HEK293T (cell line): ENCODE results near the gene TNPO3.
"Not testable (repeated sequence)": the region's sequence is repeated elsewhere in the genome, so short reads cannot be mapped to it uniquely, and the experiment has no call there.

ENCODE experiments used
- ARNT ChIP-seq: fragments of 450-650 bp; IDR thresholded peaks from 2 replicates; pipeline ENCODE4 v1.6.1; 2017; ENCODE audit warnings: mild to moderate bottlenecking
- BHLHE40 ChIP-seq: fragments of 450-650 bp; IDR thresholded peaks from 2 replicates; pipeline ENCODE4 v1.6.1; 2016; ENCODE audit warnings: mild to moderate bottlenecking, moderate library complexity, borderline replicate concordance
- ELF4 ChIP-seq: fragments of 450-650 bp; IDR thresholded peaks from 2 replicates; pipeline ENCODE4 v1.6.1; 2017; ENCODE audit warnings: antibody characterized with exemption
- FOXA1 ChIP-seq: fragments of 450-650 bp; IDR thresholded peaks from 2 replicates; pipeline ENCODE4 v1.6.1; 2016; ENCODE audit warnings: mild to moderate bottlenecking
- FOXK2 ChIP-seq: fragments of 450-650 bp; IDR thresholded peaks from 2 replicates; pipeline ENCODE4 v1.6.1; 2016; ENCODE audit warnings: mild to moderate bottlenecking
- FOXM1 ChIP-seq: fragments of 450-650 bp; IDR thresholded peaks from 2 replicates; pipeline ENCODE4 v1.6.1; 2017; ENCODE audit warnings: mild to moderate bottlenecking, borderline replicate concordance
- HDGF ChIP-seq: fragments of 450-650 bp; IDR thresholded peaks from 2 replicates; pipeline ENCODE4 v1.6.1; 2017; ENCODE audit warnings: antibody characterized with exemption, borderline replicate concordance
- LEF1 ChIP-seq: fragments of 450-650 bp; IDR thresholded peaks from 2 replicates; pipeline ENCODE4 v1.6.1; 2017; ENCODE audit warnings: mild to moderate bottlenecking, borderline replicate concordance
- NFRKB ChIP-seq: fragments of 450-650 bp; IDR thresholded peaks from 2 replicates; pipeline ENCODE4 v1.6.1; 2016; ENCODE audit warnings: mild to moderate bottlenecking, moderate library complexity
- PKNOX1 ChIP-seq: fragments of 450-650 bp; IDR thresholded peaks from 2 replicates; pipeline ENCODE4 v1.6.1; 2016
- SP1 ChIP-seq: fragments of 450-650 bp; IDR thresholded peaks from 2 replicates; pipeline ENCODE4 v1.6.1; 2017
- ZNF384 ChIP-seq: fragments of 450-650 bp; IDR thresholded peaks from 2 replicates; pipeline ENCODE4 v1.6.1; 2016

- not testable (repeated sequence) for TF ChIP-seq BHLHE40, HDGF, SP1, FOXK2, ZNF384, ELF4, PKNOX1, ARNT, FOXM1, FOXA1, NFRKB, LEF1
Measured at GRCh38 chr7:128994560-128994959, 60.4 kb downstream of the TNPO3 start.
